Memory B cell (primary cell): Measurements from ENCODE around the gene HOXB4.
A peak's percentile ranks its signal among the peaks of the same experiment; 100 is the strongest.

Experiments
- ATAC-seq: fragments of 150-1000 bp; cut with Tn5 transposase; 2 replicates; pipeline ENCODE4 v1.10.0; 2021; ENCODE audit warnings: low read depth, mild to moderate bottlenecking, moderate library complexity
- DNase-seq, 2 donors: peaks; one replicate each; pipeline ENCODE4 v3.0.0; 2022; ENCODE audit warnings: low spot score in 2 of 2
- H3K27ac Mint-ChIP-seq: one replicate; pipeline ENCODE4 v1.8.0; 2022; ENCODE audit warnings: mild to moderate bottlenecking, moderate library complexity, mixed read lengths
- H3K27me3 Mint-ChIP-seq: one replicate; pipeline ENCODE4 v1.8.0; 2022; ENCODE audit warnings: mixed read lengths
- H3K36me3 Mint-ChIP-seq: one replicate; pipeline ENCODE4 v1.8.0; 2022; ENCODE audit warnings: mild to moderate bottlenecking, mixed read lengths
- H3K4me1 Mint-ChIP-seq: one replicate; pipeline ENCODE4 v1.8.0; 2022; ENCODE audit warnings: mixed read lengths
- H3K4me3 Mint-ChIP-seq: one replicate; pipeline ENCODE4 v1.8.0; 2022; ENCODE audit warnings: mild to moderate bottlenecking, moderate library complexity, mixed read lengths
- H3K9me3 Mint-ChIP-seq: one replicate; pipeline ENCODE4 v1.8.0; 2022; ENCODE audit warnings: mixed read lengths

The HOXB4 gene

GRCh38 chr17:48570325-48571023 is 7.7 kb downstream of the HOXB4 start:
- H3K27ac Mint-ChIP-seq, result no peak overlapping the region
- no peaks in the 10 kb centered on the region for H3K9me3 Mint-ChIP-seq
- H3K4me1 Mint-ChIP-seq, result peaks cover 3% of the 10 kb centered on the region
- H3K36me3 Mint-ChIP-seq, result no peaks in the 10 kb centered on the region
- no peak for DNase-seq
- no peak for ATAC-seq
- no peak overlapping the region for H3K4me3 Mint-ChIP-seq
- peaks cover 6% of the 10 kb centered on the region for H3K27me3 Mint-ChIP-seq

- DNase-seq (no peak), ATAC-seq (no peak)
- H3K36me3 Mint-ChIP-seq, result no peaks in the 10 kb centered on the region
- H3K9me3 Mint-ChIP-seq, result no peaks in the 10 kb centered on the region
- no peak overlapping the region for H3K4me3 Mint-ChIP-seq
- H3K27ac Mint-ChIP-seq, result no peak overlapping the region
- peaks cover 3% of the 10 kb centered on the region for H3K4me1 Mint-ChIP-seq
- H3K27me3 Mint-ChIP-seq, result peaks cover 6% of the 10 kb centered on the region
Measured at GRCh38 chr17:48569674-48570324, 8.4 kb downstream of the HOXB4 start.

DNA sequence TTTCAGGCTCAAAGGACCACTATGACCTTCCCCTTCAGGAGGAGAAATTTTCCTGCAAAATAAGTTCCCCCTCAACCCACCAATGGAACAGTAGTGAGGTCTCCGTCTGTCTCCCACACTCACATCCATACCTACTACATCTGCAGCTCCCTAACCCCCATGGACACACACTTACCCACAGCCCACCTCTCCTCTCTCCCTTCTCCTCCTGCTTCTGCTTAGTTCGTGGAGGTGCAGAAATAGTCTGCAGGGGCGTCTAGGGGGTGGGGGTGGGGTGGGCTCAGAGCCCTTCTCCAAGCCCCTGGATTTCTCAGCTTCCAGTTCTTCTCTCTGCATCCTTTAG is 8.9 kb downstream of the HOXB4 start:
- Mint-ChIP-seq H3K27ac (no peak overlapping the region), H3K9me3 (no peaks in the 10 kb centered on the region), H3K36me3 (no peaks in the 10 kb centered on the region), H3K27me3 (peaks cover 6% of the 10 kb centered on the region), H3K4me3 (no peak overlapping the region), H3K4me1 (peaks cover 3% of the 10 kb centered on the region)
- DNase-seq, result no peak
- no peak for ATAC-seq

DNA sequence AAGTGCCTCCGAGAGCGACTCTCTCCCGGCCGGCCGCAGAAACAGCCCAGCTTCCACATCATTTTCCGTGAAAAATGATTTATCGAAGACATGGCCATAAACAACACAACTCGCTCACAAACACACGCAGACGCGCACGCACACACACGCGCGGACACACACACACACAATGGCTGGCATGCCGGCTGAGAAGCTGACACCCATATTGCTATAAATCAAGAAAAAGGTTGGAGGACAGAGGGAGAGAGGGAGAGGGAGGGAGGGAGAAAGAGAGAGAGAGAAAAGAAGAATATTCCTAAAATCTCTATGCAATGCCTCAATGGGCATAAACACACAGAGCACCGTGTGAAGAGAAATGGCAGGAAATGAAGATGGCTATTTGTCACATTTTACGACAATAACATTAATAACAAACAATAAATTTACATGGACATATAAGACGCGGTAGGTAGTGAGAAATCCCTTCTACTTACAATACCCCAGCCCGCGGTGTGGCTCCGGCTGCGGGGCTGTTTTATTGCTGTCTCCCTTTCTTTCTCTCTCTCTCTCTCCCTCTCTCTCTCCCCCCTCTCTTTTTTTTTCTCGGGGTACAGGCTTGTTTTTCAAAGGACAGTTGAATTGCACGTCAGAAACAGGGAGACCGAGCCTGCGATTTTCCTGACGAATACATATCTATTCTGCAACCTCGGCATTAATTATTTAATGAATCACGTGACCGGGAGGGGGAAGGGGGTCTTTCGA is 9.5 kb downstream of the HOXB4 start:
- H3K4me1 Mint-ChIP-seq, result peaks cover 3% of the 10 kb centered on the region
- H3K27me3 Mint-ChIP-seq, result peaks cover 9% of the 10 kb centered on the region
- ATAC-seq (no peak), DNase-seq (no peak)
- no peak overlapping the region for H3K4me3 Mint-ChIP-seq
- H3K9me3 Mint-ChIP-seq, result no peaks in the 10 kb centered on the region
- H3K36me3 Mint-ChIP-seq, result no peaks in the 10 kb centered on the region
- H3K27ac Mint-ChIP-seq, result no peak overlapping the region

DNA sequence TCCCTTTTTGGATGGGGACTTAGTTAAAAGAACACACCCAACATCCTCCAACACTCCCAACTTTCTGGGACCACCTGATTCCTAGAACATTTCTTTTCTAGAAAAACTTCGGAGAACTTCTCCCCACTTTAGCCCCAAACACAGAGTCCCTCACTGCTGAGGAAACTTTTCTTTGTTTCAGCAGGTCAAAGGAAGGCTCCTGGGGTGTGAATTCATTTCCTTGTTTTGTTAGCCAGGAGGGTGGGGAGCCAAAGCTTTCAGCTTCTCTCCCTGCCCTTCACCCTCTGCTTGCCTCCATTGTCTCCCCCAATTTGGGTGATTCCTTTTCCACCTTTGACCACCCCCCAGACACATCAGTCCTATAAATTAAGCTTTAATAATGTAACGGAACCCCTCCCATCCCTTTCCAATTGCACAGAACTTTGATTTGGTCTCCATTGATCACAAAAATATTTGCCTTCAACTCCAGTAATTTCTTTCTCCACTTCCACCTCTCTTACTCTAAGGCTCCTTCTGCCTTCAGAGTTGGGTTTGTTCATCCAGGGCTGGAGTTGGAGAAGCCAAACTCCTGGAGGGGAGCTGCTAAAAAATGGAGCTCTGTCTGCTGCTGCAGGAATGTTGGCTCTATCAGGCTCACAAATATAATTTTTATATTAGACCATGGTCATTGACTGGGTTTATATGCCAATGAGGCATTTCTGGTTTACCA is 10.3 kb downstream of the HOXB4 start:
- ATAC-seq (no peak), DNase-seq (no peak)
- no peaks in the 10 kb centered on the region for H3K36me3 Mint-ChIP-seq
- peaks cover 10% of the 10 kb centered on the region for H3K27me3 Mint-ChIP-seq
- no peak overlapping the region for H3K27ac Mint-ChIP-seq
- H3K9me3 Mint-ChIP-seq, result no peaks in the 10 kb centered on the region
- no peak overlapping the region for H3K4me3 Mint-ChIP-seq
- peaks cover 3% of the 10 kb centered on the region for H3K4me1 Mint-ChIP-seq

- DNase-seq, result no peak
Measured at GRCh38 chr17:48567209-48567608, 10.9 kb downstream of the HOXB4 start.

GRCh38 chr17:48566717-48567116 is 11.4 kb downstream of the HOXB4 start:
- Mint-ChIP-seq H3K36me3 (no peaks in the 10 kb centered on the region), H3K9me3 (no peaks in the 10 kb centered on the region), H3K27me3 (peaks cover 10% of the 10 kb centered on the region), H3K4me3 (no peak overlapping the region), H3K4me1 (peaks cover 3% of the 10 kb centered on the region), H3K27ac (no peak overlapping the region)
- ATAC-seq (no peak), DNase-seq (no peak)

More at GRCh38 chr17:48567209-48567608, 10.9 kb downstream of the HOXB4 start:
- H3K4me1 Mint-ChIP-seq, result peaks cover 3% of the 10 kb centered on the region
- no peaks in the 10 kb centered on the region for H3K9me3 Mint-ChIP-seq
- H3K36me3 Mint-ChIP-seq, result no peaks in the 10 kb centered on the region
- peaks cover 10% of the 10 kb centered on the region for H3K27me3 Mint-ChIP-seq
- no peak for ATAC-seq
- no peak overlapping the region for H3K4me3 Mint-ChIP-seq
- H3K27ac Mint-ChIP-seq, result no peak overlapping the region

DNA sequence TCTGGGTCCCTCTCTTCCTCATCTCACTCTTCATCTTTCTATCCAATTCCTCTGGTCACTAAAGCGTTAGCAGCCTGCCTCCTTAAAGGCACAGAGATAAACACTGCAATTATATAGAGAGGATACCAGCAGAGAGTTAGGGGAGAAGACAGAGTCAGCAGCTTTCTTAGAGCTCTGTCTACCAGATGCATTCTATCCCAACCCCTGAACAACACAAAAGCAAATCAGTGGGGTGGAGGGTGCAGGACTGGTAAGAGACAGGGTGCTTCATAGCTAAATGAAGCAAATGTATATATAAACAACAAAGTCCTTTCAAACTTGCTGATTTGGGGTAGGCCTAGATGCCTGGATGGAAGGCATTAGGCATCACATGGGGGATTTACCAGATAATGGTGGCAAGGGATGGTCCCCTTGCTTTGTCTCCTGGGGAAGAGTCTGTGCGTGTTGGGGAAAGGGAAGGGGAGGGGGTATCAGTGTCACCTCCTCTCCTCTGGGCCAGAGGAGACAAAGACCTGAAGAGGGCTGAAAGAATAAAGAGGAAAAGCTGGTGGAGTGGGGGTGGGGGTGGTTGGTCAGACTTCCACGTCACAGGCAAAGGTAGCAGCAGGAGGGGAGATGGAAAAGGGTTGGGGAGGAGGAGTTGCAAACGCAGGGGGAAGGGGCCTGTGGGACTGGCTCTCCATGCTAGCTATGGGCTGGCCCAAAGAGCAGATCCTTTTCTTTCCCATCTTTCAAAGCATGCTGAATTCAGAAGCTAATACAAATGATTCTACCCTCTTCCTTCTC is 12.0 kb downstream of the HOXB4 start:
- no peak overlapping the region for H3K4me3 Mint-ChIP-seq
- no peak for DNase-seq
- no peak overlapping the region for H3K27ac Mint-ChIP-seq

DNA sequence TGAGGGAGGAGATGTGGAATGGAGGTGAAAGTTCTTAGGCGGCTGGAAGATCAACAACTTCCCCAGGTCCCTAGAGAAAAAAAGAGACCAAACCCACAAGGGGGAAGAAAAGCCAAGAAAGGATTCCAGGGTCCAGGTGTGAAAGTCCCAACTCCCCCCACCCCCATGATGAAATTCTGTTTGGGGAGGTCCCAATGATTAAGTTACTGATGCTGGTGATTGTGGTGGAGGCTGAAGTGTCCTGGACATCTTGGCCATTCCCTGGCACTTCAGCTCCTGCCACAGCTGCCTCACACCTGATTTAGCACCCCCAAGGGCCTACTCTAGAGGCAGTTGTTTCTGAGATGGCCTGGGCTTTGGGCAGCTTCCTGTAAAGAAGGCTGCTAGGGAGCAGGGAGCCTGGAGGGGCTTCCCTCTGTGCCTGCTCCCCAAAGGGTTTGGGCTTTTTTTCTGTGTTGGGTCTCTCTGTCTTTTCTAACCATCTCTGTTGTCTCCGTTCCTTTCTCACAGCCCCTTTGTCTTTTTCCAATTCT is 13.1 kb downstream of the HOXB4 start:
- Mint-ChIP-seq H3K4me3 (no peak overlapping the region), H3K36me3 (no peaks in the 10 kb centered on the region), H3K4me1 (peaks cover 3% of the 10 kb centered on the region), H3K27me3 (peaks cover 15% of the 10 kb centered on the region), H3K9me3 (no peaks in the 10 kb centered on the region), H3K27ac (no peak overlapping the region)
- ATAC-seq (no peak), DNase-seq (no peak)

More for the DNA sequence above, 12.0 kb downstream of the HOXB4 start:
- H3K9me3 Mint-ChIP-seq, result no peaks in the 10 kb centered on the region
- no peaks in the 10 kb centered on the region for H3K36me3 Mint-ChIP-seq
- peaks cover 3% of the 10 kb centered on the region for H3K4me1 Mint-ChIP-seq
- peaks cover 13% of the 10 kb centered on the region for H3K27me3 Mint-ChIP-seq
- no peak for ATAC-seq

DNA sequence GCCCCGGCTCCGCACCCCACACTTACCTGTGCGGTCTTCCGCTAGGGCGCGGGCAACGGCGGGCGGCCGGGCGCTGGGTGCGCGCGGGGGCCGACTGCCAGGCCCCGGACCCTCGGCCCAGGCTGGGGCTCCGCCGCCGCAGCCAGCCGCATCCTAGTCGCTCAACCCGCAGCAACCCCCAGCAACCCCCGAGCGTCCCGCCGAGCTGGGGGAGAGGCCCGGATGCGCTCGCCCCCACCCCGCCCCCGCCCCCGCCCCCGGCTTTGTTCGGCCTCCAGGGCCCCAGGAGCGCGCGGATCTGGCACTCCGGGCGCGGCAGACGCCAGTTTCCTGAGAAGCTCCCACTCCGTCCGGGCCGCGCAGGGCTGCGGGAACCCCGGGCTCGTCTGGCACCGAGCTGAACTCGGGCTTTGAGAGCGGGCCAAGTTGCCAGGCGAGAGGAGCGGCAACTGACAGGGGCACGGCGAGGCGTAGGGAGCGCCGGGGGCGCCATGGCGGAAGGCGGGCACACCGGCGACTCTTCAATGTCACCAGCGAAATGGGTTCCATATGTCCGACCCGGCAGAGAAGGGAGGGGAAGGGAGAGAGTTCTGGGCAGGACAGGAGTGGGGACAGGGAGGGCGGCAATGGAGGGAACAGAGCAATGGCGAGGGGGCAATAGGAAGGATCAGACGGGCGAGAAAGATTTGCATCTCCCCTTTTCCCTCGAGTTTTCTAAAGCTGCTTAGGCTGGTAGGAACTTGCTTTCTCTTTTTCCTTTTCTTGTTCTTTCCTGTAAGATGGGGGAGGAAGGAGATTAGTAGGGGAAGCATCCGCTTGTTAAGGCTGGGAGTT is 13.7 kb downstream of the HOXB4 start:
- H3K27me3 Mint-ChIP-seq, result peaks cover 16% of the 10 kb centered on the region

GRCh38 chr17:48563867-48564187 is 14.3 kb downstream of the HOXB4 start:
- ATAC-seq (no peak), DNase-seq (no peak)
- Mint-ChIP-seq H3K4me3 (no peak overlapping the region), H3K27ac (no peak overlapping the region), H3K9me3 (no peaks in the 10 kb centered on the region), H3K27me3 (peaks cover 15% of the 10 kb centered on the region), H3K36me3 (no peaks in the 10 kb centered on the region), H3K4me1 (peaks cover 3% of the 10 kb centered on the region)

More for the DNA sequence above, 13.7 kb downstream of the HOXB4 start:
- no peak for DNase-seq
- H3K4me1 Mint-ChIP-seq, result peaks cover 3% of the 10 kb centered on the region
- H3K9me3 Mint-ChIP-seq, result no peaks in the 10 kb centered on the region
- H3K36me3 Mint-ChIP-seq, result no peaks in the 10 kb centered on the region
- H3K4me3 Mint-ChIP-seq, result peak overlapping the region; percentile 28
- H3K27ac Mint-ChIP-seq, result no peak overlapping the region
- no peak for ATAC-seq

DNA sequence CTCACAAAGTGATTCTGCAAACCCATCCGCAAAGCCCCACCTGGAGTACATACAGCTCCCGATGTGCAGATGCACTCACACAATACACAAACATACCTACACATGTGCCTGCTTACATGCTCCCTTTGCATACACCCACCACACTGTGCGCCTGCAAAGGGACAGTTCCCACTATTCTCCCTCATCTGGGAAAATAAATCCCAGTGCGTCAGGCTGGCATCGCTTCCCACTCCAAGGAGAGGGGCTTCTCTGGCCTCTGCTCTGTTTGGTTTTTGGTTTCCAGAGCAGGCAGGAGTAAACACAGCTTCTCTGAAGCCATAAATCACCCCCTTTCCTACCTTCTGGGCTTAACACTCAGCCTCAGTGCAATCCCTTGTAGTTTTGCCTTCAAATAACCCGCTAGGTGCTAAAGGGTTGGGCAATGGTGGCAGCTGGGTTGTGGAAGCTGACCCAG is 14.7 kb downstream of the HOXB4 start:
- no peak overlapping the region for H3K4me3 Mint-ChIP-seq
- H3K27me3 Mint-ChIP-seq, result peaks cover 17% of the 10 kb centered on the region
- DNase-seq (no peak), ATAC-seq (no peak)
- H3K36me3 Mint-ChIP-seq, result no peaks in the 10 kb centered on the region
- peaks cover under 1% of the 10 kb centered on the region for H3K4me1 Mint-ChIP-seq
- H3K9me3 Mint-ChIP-seq, result no peaks in the 10 kb centered on the region
- H3K27ac Mint-ChIP-seq, result no peak overlapping the region

DNA sequence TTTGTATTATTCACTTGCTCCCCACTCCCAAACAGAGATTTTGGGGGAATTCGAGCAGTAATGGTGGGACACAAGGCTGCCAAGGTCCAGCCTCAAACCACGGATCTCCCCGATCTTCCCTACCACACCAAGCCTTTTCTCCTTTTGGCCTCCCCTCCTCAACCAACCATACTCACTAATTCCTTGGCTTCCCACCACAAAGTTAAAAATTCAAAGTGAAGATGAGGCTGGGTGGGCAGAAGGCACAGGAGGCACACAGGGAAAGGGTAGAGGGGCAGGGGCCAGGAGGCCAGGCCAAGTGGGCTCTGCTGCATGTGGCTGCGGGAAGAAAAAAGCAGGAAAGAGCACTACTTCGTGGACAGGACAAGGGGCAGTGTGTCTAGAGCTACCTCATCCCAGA is 15.2 kb downstream of the HOXB4 start:
- Mint-ChIP-seq H3K36me3 (no peaks in the 10 kb centered on the region), H3K4me1 (no peaks in the 10 kb centered on the region), H3K9me3 (no peaks in the 10 kb centered on the region), H3K27ac (no peak overlapping the region), H3K4me3 (no peak overlapping the region), H3K27me3 (peaks cover 17% of the 10 kb centered on the region)
- no peak for DNase-seq
- ATAC-seq, result no peak
